ENCODE data around the gene SPRED1.

- TF ChIP-seq POLR2A (IDR thresholded peaks at IDR 0.05): no peak
- TF ChIP-seq CTCF (IDR thresholded peaks at IDR 0.05): no peak
Observed at GRCh38 chr15:38217788-38218609, 34.6 kb upstream of the SPRED1 start.
